NK-92 (cell line): ENCODE measurements around the gene FUT7.
"Not testable (repeated sequence)": the region's sequence is repeated elsewhere in the genome, so short reads cannot be mapped to it uniquely, and the experiment has no call there.

ENCODE experiments used
- DNase-seq: peaks from one replicate; lab custom pipeline; 2025; ENCODE audit not compliant: unreplicated experiment; lab: John Stamatoyannopoulos, UW

Gene FUT7

DNA sequence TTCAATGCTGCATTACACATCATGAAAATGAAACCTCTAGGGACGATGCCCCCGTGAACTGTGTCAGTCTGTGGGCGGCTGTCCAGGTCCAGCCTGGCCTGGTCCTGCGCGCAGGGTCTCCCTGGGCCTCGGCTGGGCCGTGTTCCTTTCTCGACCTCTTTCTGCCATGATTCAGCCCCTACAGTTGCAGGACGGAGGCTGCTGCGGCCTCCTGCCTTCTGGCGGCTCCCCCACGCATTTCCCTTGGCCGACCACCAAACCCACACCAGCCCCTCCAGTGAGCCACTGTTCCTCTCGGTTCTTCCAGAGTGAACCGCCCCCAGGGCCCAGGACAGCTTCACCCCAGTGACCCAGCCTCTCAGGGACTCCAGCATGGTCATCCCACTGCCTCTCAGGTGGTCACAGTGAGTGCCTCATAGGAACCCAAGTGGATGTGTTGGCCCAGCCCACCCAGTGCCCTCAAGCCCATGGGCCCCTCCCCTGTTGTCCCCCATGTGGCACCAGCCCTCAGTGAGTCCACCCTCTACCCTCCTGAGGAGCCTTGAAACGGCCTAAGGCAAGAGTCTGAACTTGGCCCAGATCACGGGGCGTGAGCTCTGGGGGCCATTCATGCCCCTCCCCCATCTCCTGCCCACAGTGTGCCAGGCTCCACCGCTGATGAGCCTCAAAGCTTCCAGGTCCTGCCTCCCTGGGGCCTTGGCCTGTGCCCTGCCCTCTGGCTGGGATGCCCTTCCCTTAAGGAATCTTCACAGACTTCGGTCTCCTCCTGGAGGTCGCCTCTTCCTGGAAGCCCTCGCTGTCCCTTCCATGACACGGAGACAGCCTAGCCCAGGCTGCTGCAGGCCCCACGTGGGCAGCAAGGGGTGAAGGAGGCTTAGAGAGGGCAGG, 25.5 kb downstream of the FUT7 start:
- no peak for DNase-seq

DNA sequence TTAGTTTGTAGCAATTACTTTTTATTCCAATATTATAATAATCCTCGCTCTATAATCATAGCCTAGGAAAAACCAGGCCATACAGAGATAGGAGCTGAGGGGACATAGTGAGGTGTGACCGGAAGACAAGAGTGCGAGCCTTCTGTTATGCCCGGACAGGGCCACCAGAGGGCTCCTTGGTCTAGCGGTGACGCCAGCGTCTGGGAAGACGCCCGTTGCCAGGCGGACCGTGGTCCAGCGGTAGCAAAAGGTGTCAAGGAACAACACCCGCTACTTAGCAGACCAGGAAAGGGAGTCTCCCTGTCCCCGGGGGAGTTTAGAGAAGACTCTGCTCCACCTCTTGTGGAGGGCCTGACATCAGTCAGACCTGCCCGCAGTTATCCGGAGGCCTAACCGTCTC, 27.6 kb downstream of the FUT7 start:
- DNase-seq: not testable (repeated sequence)

DNA sequence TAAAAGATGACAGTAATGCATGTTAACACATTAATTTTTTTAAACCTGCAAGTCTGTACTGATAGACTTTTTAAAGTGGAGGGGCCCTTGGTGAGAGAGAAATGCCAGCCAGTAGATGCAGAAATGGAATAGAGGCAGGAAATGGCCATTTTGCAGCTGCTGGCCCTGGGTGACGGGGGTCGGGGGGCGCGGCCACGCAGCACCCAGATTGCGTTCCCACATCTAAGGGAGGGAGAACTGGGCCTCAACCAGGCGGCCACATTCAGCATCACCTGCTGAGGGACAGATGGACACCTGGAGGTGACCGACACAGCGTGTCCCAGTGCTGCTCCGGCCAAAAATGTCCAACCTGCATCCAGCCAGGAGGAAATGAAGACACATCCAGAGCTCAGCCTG, 29.2 kb downstream of the FUT7 start:
- DNase-seq: no peak

DNA sequence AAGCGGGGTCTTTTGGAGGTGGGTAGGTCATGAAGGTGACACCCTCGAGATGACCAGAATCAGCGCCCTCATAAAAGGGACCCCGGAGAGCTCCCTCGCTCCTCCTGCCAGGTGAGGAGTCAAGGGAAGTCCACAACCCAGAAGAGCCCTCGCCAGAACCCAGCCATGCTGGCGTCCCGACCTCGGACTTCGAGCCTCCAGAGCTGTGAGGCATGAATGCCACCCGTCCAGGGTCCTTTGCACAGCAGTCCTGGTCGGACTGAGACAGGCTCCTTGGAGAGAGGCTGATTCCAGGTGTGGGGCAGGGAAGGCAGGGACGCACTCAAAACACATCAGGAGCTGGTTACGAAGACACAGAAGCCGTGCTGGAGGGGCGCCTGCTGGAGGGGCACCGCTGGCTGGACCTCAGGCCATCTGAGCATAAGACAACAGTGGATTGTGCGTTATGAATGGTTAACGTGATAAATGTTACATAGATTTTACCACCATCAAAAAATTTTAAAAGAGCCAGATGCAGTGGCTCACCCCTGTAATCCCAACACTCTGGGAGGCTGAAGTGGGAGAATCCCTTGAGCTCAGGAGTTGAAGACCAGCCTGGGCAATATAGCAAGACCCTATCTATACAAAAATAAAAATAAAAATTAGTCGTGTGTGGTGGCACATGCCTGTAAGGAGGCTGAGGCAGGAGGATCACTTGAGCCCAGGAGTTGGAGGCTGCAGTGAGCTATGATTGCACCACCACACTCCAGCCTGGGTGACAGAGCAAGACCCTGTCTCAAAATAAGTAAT, 29.8 kb downstream of the FUT7 start:
- DNase-seq: no peak

DNA sequence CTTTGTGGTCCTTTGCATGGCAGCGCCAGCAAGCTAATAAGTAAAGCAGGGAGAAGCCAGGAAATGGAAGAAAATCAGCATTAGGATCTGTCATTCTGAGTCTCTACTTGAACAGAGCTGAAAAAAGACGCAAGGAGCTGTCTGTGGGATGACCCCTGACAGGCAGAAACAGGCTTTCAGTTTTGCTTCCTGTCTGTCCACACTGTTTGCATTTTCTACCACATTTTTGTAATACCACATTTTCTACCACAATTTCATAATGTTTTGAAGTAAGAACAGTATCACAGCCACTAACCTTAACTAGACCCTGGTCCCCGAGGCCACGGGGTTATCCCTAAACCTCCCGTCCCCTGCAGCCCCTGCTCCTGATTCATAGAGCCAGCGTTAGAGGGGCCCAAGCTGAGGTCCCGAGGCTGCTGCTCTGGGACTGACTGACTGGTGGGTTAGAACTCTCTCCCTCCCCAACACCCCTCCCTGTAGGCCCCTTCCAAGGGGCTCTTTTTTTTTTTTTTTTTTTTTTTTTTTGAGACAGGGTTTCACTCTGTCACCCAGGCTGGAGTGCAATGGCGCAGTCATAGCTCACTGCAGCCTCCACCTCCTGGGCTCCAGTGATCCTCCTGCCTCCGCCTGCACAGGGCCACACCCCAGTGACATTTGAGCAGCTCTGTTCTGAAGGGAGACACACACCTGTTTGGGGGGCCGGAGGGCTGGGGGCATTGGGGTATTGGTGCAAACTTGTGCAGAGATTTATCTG, 31.5 kb downstream of the FUT7 start:
- no peak for DNase-seq

DNA sequence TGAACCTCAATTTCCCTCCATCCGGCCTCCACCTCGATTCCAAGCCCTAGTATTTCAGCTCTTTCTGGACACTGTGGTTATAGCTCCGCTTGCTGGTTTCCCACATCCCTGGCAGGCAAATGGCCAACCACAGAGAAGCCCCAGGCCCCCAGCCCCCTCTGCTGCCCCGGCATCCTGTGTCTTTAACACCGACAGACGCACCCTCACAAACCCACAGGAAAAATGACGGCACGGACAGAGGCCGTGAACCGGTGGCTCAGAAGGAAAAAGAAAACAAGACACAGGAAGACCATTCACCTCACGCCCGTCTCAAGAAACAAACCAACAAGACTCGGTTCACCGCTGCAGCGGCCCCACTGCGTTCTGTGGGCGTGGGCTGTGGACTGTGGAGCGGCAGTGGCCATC, 34.1 kb downstream of the FUT7 start:
- no peak for DNase-seq

DNA sequence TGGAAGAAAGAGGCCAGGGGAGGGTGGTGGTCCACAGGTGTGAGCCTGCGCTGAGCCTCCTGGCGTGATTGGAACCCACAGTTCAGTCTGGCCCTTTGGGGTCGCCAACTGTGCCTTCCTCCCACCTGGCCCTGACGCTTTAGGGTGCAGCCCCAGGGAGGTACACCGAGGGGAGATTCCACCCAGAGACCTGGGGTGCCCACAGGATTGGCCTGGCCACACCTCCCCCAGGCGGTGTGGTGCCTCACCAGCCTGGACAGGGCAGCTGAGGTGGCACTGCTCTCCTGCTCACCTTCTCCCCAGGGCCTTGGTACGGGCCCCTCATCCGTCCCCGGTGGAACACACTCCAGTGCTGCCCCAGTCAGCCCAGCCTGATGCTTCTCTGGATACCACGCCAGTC, 34.5 kb downstream of the FUT7 start:
- DNase-seq: no peak

DNA sequence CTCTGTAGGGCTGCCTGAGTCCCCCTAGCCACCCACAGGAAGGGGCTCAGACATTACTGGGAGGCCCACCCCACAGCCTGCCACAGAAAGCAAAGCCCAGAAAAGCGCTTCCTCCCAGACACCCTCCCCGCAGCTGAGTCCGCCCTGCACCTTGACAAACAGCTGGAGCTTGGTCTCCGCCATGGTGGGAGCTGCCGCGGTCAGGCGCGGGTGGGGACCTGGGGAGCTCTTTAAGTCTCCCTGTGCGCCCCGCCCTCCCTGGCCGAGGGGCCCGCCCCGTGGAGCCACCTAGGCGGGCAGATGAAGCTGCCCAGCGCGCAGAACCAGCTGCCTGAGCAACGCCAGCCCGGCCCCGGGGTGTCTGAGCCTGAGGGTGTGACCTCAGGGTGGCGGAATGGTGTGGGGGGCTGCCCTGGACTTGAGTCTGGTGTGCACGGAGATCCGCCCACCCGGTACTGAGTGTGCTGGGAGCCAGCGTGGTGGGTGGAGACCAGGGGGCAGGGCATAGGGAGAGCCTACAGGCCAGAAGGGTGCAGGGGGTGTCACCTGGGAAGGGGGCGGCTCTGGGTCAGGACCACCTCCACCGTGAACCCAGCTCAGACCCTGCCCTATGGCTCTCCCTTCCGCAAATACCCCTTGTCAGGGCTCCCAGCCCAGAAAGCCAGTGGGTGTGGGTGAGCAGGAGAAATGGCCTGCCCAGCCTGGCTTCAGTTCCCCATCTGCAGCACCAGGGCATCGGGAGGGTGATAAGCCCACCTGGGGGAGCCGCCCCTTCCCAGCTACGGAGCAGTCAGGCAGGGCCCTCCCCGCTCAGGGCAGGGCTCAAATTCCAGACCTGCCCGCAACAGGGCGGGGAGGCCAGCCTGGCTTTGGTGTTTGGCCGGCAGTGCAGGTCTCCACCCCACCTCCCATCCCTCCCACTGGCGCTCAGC, 35.3 kb downstream of the FUT7 start, which contains the start of gene CLIC3:
CLIC3 (minus strand) TSS at position 208 of the 932 bp plus-strand sequence; CDS start at position 183, 25 bp downstream.
- no peak for DNase-seq

DNA sequence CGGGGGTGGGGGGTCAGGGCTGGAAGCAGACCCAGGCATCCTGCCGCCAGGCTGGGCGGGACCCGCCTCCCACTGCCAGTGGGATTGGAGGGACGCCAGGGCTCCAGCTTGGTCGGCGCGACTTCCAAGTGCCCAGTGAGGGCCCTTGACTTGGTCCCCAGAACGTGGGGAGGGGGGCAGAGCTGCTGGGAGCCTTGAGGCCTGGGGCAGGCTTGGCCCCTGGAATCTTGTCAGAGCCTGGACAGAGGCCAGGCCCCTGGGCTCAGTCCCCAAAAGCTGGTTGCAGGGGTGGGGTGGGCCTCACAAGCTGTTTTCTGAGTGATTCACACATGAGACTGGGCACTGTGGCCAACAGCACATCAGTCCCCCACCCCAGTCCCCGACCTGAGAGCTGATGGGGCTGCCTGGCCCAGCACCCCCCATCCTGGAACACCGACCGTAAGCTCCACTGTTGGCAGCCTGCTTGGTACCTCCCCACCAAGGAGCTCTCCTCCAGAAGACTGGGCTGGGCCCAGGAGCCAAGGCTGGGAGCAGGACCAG, 36.0 kb downstream of the FUT7 start:
- DNase-seq: no peak

DNA sequence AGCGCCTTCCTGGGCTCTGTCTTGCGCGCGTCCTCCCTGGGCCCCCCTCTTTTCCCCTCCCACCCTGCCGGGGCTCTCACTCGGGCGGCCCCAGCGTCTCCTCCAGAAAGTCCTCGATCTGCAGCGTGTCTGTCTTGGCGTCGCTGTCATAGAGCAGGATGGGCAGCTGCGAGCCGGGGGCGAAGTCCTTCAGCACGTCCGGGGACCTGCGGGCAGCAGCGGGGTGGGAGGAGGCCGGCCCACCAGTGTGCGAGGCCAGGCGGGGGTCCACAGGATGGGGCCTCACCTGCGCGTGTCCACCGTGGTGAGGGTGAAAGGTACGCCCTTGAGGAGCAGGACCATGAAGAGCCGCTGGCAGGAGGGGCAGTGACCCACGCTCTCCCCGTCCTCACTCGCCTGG, 36.5 kb downstream of the FUT7 start:
- no peak for DNase-seq

DNA sequence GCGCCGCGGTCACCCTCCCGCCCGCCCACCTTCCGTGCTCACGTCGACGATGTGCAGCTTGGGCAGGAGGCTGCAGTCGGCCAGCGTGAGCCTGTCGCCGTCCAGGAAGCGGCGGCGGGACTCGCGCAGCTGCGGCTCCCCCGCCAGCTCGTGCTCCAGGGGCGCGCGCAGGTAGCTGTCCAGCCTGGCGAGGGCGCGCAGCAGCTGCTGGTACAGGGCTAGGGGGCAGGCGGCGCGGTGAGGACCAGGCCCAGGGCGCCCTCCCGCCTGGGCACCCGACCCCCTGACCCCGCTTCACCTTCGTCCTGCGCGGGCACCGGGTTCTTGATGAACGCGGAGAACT, 37.0 kb downstream of the FUT7 start:
- no peak for DNase-seq

DNA sequence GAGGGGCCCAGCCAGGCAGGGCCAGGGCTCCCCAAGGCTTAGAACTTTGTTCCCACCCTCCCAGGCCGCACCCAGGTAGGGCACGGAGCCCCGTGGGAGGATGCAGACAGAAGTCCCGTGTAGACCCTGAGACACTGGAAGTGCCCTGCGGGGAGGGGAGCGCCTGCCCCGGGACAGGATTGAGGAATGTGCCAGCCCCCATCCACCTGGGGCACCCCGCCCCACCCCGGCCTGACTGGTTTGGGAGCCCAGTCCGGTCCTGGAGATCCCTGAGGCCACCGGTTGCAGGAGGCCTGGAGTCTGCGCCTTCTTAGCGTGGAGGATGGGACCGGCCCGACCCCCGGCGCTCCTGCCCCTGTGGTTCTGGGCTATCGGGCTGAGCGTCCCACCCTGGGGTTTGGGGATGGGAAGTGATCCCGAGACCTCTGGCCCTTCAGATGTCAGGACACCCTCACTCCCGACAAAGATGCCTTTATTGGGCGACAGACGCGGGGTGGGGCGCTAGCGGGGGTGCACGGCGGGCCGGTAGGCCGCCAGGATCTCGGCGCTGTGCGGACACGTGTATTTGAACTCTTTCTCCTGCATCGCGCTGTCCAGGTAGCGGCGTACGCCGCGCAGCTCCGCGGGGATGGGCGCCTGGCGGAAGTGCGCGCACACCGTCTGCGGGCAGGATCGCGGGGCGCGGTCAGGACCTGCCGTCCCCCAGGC, 37.6 kb downstream of the FUT7 start:
- DNase-seq: no peak

DNA sequence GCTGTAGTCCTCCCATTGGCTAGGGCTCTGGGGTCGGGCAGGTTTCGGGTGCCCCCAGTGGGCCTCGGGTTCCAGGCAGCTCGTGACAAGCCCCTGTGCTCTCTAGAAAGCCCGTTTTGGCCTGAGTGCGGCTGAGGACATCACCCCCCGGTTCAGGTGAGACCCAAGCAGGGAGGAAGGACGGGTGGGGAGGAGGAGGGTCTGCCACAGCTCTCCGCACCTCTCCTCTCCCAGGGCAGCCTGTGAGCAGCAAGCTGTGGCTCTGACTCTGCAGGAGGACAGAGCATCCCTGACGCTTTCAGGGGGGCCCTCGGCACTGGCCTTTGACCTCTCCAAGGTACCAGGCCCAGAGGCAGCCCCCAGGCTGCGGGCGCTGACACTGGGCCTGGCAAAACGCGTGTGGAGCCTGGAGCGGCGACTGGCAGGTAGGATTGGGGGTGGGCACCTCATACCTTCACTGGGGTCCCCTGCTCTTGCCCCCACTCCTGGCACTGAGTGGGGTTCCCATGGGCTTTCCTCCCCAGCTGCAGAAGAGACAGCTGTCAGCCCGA, 39.0 kb downstream of the FUT7 start:
- no peak for DNase-seq

DNA sequence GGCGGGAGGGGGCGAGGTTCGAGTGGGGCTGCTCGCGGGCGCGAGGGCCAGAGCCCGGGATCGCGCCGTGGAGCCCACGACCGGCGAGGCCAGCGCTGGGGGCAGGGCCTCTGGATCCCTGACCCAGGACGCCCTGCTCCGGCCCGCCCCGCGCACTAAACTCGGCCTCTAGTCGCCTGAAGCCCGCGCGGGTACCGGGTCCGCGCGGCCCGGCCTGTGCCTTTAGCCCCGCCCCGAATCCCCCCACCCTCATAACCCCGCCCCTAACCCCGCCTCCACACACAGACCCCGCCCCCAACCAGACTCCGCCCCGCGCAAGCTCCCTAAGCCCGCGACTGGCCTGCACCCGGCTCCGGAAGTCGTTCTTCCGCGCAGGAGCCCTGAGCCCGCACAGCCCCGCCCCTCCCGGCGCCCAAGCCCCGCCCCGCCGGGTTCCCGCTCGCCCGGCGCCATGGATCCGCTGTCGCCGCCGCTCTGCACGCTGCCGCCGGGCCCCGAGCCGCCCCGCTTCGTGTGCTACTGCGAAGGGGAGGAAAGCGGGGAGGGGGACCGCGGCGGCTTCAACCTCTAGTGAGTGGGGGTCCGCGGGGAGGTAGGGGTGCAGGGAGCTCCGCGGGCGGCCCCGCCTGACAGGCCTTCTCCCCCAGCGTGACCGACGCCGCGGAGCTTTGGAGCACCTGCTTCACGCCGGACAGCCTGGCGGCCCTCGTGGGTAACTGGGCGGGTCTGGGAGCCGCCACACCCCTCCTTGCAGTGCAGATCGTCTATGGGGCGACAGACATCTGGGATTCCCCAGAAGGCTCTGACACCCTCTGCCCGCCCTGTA, 39.7 kb downstream of the FUT7 start, which contains the start of gene PAXX:
PAXX (plus strand) TSS at position 430 of the 826 bp plus-strand sequence; CDS start at position 452, 22 bp downstream.
- DNase-seq: peak; percentile 28

DNA sequence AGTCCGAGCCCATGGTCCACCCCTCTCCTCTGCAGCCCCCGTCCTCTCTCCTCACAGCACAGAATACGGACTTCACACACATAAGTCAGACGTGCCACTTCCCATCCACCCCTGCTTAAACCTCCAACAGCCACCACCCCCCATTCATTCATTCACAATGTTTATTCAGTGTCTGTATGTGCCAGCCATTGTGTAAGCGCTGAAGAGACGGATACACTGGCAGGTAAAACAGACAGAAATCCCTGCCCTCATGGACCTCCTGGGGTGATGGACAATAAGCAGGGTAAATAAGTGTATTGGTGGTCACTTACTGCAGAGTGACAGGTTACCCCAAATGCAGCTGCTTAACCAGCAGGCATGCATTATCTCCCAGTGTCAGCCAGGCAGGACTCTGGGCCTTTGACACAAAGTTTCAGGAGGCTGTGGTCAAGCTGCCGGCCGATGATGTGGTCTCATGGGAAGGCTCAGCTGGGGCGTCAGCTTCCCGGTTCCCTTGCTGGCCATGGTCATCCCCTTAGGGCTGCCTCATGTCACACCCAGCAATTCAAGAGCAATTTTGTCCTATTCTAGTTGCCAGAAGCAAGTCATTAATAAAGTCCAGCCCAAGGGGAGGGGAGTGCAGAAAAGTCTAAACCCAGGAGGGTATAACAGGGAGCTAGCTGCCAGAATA, 41.5 kb downstream of the FUT7 start:
- no peak for DNase-seq

DNA sequence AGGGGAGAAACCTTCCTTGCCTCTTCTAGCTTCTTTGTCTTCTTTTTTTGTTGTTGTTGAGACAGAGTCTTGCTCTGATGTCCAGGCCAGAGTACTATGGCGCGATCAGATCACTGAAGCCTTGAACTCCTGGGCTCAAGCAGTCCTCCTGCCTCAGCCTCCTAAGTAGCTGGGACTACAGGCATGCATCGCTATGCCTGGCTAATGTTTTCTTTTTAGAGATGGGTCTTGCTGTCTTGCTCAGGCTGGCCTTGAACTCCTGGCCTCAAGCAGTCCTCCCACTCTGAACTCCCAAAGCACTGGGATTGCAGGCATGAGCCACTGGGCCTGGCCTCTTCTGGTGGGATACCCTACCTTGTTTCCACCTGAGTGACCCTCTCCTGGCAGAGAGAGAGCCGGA, 43.0 kb downstream of the FUT7 start:
- no peak for DNase-seq

DNA sequence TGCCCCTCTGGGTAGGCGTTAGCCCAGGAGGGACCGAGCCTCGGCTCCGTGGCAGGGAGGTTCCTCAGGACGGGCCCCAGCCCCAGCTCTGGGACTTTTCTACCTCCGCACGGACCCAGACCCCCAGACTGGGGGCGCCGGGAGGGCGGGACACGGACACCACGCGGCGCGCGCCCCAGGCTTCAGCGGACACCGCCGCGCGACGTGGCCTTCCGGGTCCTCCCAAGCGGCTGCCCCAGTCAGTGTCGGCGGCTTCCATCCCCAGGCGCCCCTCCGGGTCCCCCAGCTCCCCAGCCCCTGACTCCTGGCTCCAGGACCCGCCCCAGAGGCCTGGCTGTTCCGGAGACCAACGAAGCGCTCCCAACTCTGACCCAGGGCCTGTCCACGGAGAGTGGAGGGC, 46.0 kb downstream of the FUT7 start:
- no peak for DNase-seq
